ENCODE results near the gene PLCB4.

DNA sequence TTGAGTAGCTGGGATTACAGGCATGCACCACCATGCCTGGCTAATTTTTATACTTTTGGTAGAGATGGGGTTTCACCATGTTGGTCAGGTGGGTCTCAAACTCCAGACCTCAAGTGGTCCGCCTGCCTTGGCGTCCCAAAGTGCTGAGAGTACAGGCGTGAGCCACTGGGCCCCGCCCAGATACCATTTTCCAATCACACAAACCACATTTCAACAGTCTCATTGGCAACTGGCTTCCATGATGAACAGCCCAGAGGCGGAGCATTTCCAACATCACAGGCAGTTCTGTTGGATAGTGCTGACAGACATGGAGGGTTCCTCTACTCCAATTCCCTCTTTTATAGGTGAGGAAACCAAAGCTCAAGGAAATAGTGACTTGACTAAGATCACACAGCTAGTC, 43.9 kb upstream of the PLCB4 start:
- TF ChIP-seq, protein P1, sequence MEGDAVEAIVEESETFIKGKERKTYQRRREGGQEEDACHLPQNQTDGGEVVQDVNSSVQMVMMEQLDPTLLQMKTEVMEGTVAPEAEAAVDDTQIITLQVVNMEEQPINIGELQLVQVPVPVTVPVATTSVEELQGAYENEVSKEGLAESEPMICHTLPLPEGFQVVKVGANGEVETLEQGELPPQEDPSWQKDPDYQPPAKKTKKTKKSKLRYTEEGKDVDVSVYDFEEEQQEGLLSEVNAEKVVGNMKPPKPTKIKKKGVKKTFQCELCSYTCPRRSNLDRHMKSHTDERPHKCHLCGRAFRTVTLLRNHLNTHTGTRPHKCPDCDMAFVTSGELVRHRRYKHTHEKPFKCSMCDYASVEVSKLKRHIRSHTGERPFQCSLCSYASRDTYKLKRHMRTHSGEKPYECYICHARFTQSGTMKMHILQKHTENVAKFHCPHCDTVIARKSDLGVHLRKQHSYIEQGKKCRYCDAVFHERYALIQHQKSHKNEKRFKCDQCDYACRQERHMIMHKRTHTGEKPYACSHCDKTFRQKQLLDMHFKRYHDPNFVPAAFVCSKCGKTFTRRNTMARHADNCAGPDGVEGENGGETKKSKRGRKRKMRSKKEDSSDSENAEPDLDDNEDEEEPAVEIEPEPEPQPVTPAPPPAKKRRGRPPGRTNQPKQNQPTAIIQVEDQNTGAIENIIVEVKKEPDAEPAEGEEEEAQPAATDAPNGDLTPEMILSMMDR (conservative IDR thresholded peaks at IDR 0.05): no peak
- no peak for TF ChIP-seq EZH2 (IDR thresholded peaks at IDR 0.05; ENCODE audit: low read depth)

All from PC-9 (cell line).